ENCODE data around the gene TESK2. TPM values are rescaled to one million over a fixed set of nuclear protein-coding genes. Genes with fewer than 3 reads are reported as not detected.

The TESK2 gene
- total and polyA plus RNA-seq, 2 of the 13 experiments (the other 11 are each of a cell fraction or from before 2014, with no cell fraction given), result 5.5 to 9.6 TPM

GRCh38 chr1:45321444-45321843 lies 169.5 kb downstream of the TESK2 start:
- TF ChIP-seq NCOA2 (CRISPR knock-in tag; IDR thresholded peaks at IDR 0.05) (no peak), PRPF4 (IDR thresholded peaks at IDR 0.05; ENCODE audit: low read depth, low read length, poor library complexity, severe bottlenecking) (no peak), NCOA5 (CRISPR knock-in tag; IDR thresholded peaks at IDR 0.05) (no peak), ZZZ3 (CRISPR knock-in tag; IDR thresholded peaks at IDR 0.05; ENCODE audit: borderline replicate concordance) (no peak)
- TF ChIP-seq, protein P1, sequence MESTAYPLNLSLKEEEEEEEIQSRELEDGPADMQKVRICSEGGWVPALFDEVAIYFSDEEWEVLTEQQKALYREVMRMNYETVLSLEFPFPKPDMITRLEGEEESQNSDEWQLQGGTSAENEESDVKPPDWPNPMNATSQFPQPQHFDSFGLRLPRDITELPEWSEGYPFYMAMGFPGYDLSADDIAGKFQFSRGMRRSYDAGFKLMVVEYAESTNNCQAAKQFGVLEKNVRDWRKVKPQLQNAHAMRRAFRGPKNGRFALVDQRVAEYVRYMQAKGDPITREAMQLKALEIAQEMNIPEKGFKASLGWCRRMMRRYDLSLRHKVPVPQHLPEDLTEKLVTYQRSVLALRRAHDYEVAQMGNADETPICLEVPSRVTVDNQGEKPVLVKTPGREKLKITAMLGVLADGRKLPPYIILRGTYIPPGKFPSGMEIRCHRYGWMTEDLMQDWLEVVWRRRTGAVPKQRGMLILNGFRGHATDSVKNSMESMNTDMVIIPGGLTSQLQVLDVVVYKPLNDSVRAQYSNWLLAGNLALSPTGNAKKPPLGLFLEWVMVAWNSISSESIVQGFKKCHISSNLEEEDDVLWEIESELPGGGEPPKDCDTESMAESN (CRISPR knock-in tag; conservative IDR thresholded peaks at IDR 0.05), result no peak
- ChIA-PET CTCF (ENCODE audit: low intra/inter-chr PET ratio, low total read pairs) (no interaction called here), POLR2A (interaction anchor here (1.2 to 3.2 kb wide), 2 partner anchors 15 to 18 kb away, joined by 3 to 16 read pairs; partner anchors contain the start of genes MUTYH and TOE1)
- Histone ChIP-seq H3K79me2 (ENCODE audit: insufficient read depth, low read length) (no peaks in the 10 kb centered on the region), H4K20me1 (ENCODE audit: insufficient read depth, low read length) (no peaks in the 10 kb centered on the region), H3K4me2 (ENCODE audit: low read depth, low read length) (peak overlapping the region; percentile 13; the same call in 1 of the 2 replicates), H3K36me3 (replicated peaks in 1 of 2; ENCODE audit: control insufficient read depth in 1 of 2, insufficient read depth in 2 of 2, low read length in 2 of 2) (no peaks in the 10 kb centered on the region), H3K27ac (ENCODE audit: extremely low read length, insufficient read depth, low read length) (no peak overlapping the region), H3K4me3 (replicated peaks in 1 of 3; ENCODE audit: insufficient read depth in 1 of 3, low read depth in 2 of 3, low read length in 3 of 3) (no peak overlapping the region), H3K27me3 (ENCODE audit: control insufficient read depth in 1 of 2, insufficient read depth in 2 of 2, low read length in 2 of 2) (peaks cover 0 to 2% of the 10 kb centered on the region in 2 experiments; a peak in 1 of 5 replicates), H3K9ac (ENCODE audit: insufficient read depth, low read depth, low read length) (no peak overlapping the region), H3K4me1 (ENCODE audit: insufficient read depth, low read length) (peaks cover 30% of the 10 kb centered on the region), H2AFZ (ENCODE audit: low read length) (no peak overlapping the region), H3K9me3 (ENCODE audit: low read length) (no peaks in the 10 kb centered on the region)
- intact Hi-C loops (cut with micrococcal nuclease; ENCODE audit: unreplicated experiment), result no loop called here
- ATAC-seq (no peak), FAIRE-seq (no peak), DNase-seq (ENCODE audit: low spot score) (no peak)
- in situ Hi-C loops (cut with HindIII; ENCODE audit: extremely low pct_ligation_motif_present, low pct_unique_long_range_greater_than_20kb), result no loop called here
- no TSS peak for BruUV-seq (replicated peaks)
- WGBS (ENCODE audit: low lambda C conversion rate), result 95% methylated on average over 5 of the region's 5 CpGs

DNA sequence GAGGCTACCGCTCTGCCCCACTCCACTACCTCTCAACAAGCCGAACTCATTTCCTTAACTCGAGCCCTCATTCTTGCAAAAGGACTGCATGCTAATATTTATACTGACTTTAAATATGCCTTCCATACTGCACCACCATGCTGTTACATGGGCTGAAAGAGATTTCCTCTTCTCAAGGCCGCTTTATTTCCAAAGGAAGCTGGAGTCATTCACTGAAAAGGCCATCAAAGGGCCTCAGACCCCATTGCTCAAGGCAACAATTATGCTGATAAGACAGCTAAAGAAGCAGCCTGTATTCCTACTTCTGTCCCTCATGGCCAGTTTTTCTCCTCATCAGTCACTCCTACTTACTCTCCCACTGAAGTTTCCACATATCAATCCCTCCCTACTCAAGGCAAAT lies 171.2 kb downstream of the TESK2 start:
- DNase-seq (ENCODE audit: low spot score), result no peak
- ChIA-PET CTCF (ENCODE audit: low intra/inter-chr PET ratio, low total read pairs) (no interaction called here), POLR2A (interaction anchor here (0.9 to 3.2 kb wide), 2 partner anchors 16 to 20 kb away, joined by 6 to 16 read pairs; partner anchors contain the start of genes MUTYH and TOE1)
- Histone ChIP-seq H3K27ac (ENCODE audit: extremely low read length, insufficient read depth, low read length) (no peak overlapping the region), H3K4me2 (ENCODE audit: low read depth, low read length) (no peak overlapping the region), H3K4me3 (replicated peaks in 1 of 3; ENCODE audit: insufficient read depth in 1 of 3, low read depth in 2 of 3, low read length in 3 of 3) (no peak overlapping the region), H3K9me3 (ENCODE audit: low read length) (no peaks in the 10 kb centered on the region), H4K20me1 (ENCODE audit: insufficient read depth, low read length) (no peaks in the 10 kb centered on the region), H3K79me2 (ENCODE audit: insufficient read depth, low read length) (no peaks in the 10 kb centered on the region), H3K9ac (ENCODE audit: insufficient read depth, low read depth, low read length) (no peak overlapping the region), H2AFZ (ENCODE audit: low read length) (no peak overlapping the region), H3K4me1 (ENCODE audit: insufficient read depth, low read length) (peaks cover 30% of the 10 kb centered on the region), H3K36me3 (replicated peaks in 1 of 2; ENCODE audit: control insufficient read depth in 1 of 2, insufficient read depth in 2 of 2, low read length in 2 of 2) (no peaks in the 10 kb centered on the region), H3K27me3 (ENCODE audit: control insufficient read depth in 1 of 2, insufficient read depth in 2 of 2, low read length in 2 of 2) (peaks cover 0 to 2% of the 10 kb centered on the region in 2 experiments; a peak in 1 of 5 replicates)
- no peak for FAIRE-seq
- intact Hi-C loops (cut with micrococcal nuclease; ENCODE audit: unreplicated experiment) (no loop called here), in situ Hi-C loops (cut with HindIII; ENCODE audit: extremely low pct_ligation_motif_present, low pct_unique_long_range_greater_than_20kb) (no loop called here)
- ATAC-seq, result no peak
- 63% methylated on average over 4 of the region's 4 CpGs for WGBS (ENCODE audit: low lambda C conversion rate)
- no TSS peak for BruUV-seq (replicated peaks)
- TF ChIP-seq, protein P2, sequence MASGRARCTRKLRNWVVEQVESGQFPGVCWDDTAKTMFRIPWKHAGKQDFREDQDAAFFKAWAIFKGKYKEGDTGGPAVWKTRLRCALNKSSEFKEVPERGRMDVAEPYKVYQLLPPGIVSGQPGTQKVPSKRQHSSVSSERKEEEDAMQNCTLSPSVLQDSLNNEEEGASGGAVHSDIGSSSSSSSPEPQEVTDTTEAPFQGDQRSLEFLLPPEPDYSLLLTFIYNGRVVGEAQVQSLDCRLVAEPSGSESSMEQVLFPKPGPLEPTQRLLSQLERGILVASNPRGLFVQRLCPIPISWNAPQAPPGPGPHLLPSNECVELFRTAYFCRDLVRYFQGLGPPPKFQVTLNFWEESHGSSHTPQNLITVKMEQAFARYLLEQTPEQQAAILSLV (CRISPR knock-in tag; IDR thresholded peaks at IDR 0.05; ENCODE audit: borderline replicate concordance), result no peak
- TF ChIP-seq AHDC1 (CRISPR knock-in tag; IDR thresholded peaks at IDR 0.05; ENCODE audit: borderline replicate concordance), result no peak
